Gastrocnemius medialis (tissue), 4 donors: Measurements from ENCODE around the gene DMAC2.

Experiments used
- CTCF ChIP-seq, 5 experiments: fragments of 450-650 bp in 3 of 5; fragments of 200-600 bp in 2 of 5; sonication (generic) in 2 of 5; IDR thresholded peaks in 4 of 5; conservative IDR thresholded peaks in 1 of 5; 1 replicate in 4 of 5; 2 replicates in 1 of 5; pipeline ENCODE4 v1.5.1; 2016 to 2019; ENCODE audit warnings: antibody characterized with exemption in 5 of 5, mild to moderate bottlenecking in 3 of 5, moderate library complexity in 3 of 5
- POLR2A ChIP-seq, 2 donors: fragments of 450-650 bp; IDR thresholded peaks; one replicate each; pipeline ENCODE4 v1.6.1; 2017; ENCODE audit warnings: antibody characterized with exemption in 2 of 2, mild to moderate bottlenecking in 2 of 2, moderate library complexity in 2 of 2

GRCh38 chr19:41411100-41411967, 28.4 kb downstream of the DMAC2 start:
- no peak for TF ChIP-seq CTCF (IDR thresholded peaks at IDR 0.05 in 4 of 5, conservative IDR thresholded peaks at IDR 0.05 in 1 of 5)
- TF ChIP-seq POLR2A (IDR thresholded peaks at IDR 0.05): no peak
